MCF 10A (cell line): ENCODE results near the gene HYAL3. TPM values are rescaled to one million over a fixed set of nuclear protein-coding genes. Genes with fewer than 3 reads are reported as not detected.
A peak's percentile ranks its signal among the peaks of the same experiment; 100 is the strongest.

Experiments
- BruUV-seq: library from RNA; stranded (reverse); fragments of 400-500 nt; replicated peaks from 2 replicates; lab custom pipeline; 2021; lab: Mats Ljungman, UMichigan
- CTCF ChIA-PET: fragments of 300-600 bp; sonication (Branson Sonifier 250); formaldehyde crosslinking; extraction: SDS; loops from one replicate; lab custom pipeline; 2021; ENCODE audit warnings: antibody characterized with exemption, inconsistent platforms; lab: Yijun Ruan, JAX
- POLR2A ChIA-PET: fragments of 300-600, 350-650 bp; sonication (Branson Sonifier 250); formaldehyde crosslinking; extraction: SDS; loops from one replicate; lab custom pipeline; 2020; ENCODE audit warnings: antibody characterized with exemption, inconsistent platforms; lab: Yijun Ruan, JAX
- DNase-seq: peaks from one replicate; pipeline ENCODE4 v3.0.0-alpha.2; 2018; ENCODE audit not compliant: unreplicated experiment
- H3K27ac Mint-ChIP-seq: one replicate; pipeline ENCODE4 v1.8.0; 2022; ENCODE audit warnings: mild to moderate bottlenecking, low read depth, mixed read lengths; ENCODE audit not compliant: unreplicated experiment
- H3K27me3 Mint-ChIP-seq: one replicate; pipeline ENCODE4 v1.8.0; 2022; ENCODE audit warnings: mixed read lengths; ENCODE audit not compliant: insufficient read depth, unreplicated experiment
- H3K36me3 Mint-ChIP-seq: one replicate; pipeline ENCODE4 v1.8.0; 2022; ENCODE audit warnings: mild to moderate bottlenecking, moderate library complexity, mixed read lengths; ENCODE audit not compliant: insufficient read depth, unreplicated experiment
- H3K4me1 Mint-ChIP-seq: one replicate; pipeline ENCODE4 v1.8.0; 2022; ENCODE audit warnings: mixed read lengths; ENCODE audit not compliant: insufficient read depth, unreplicated experiment
- H3K4me3 Mint-ChIP-seq: one replicate; pipeline ENCODE4 v1.8.0; 2022; ENCODE audit warnings: mild to moderate bottlenecking, moderate library complexity, mixed read lengths; ENCODE audit not compliant: unreplicated experiment
- H3K9me3 Mint-ChIP-seq: one replicate; pipeline ENCODE4 v1.8.0; 2022; ENCODE audit warnings: mixed read lengths; ENCODE audit not compliant: unreplicated experiment
- CTCF ChIP-seq: fragments of 200-600 bp; IDR thresholded peaks from one replicate; pipeline ENCODE4 v1.8.0; 2022; ENCODE audit warnings: antibody characterized with exemption, mild to moderate bottlenecking; ENCODE audit not compliant: unreplicated experiment
- intact Hi-C: fragments of 100-400 bp; cut with micrococcal nuclease; formaldehyde crosslinking; loops from 2 replicates; pipeline ENCODE4 v1.14.1; 2022
- total RNA-seq: library from RNA; stranded (reverse); gene quantifications from 2 replicates; pipeline ENCODE4 v1.2.3, GENCODE V29; 2022

The HYAL3 gene
- total RNA-seq, 1 experiment from 2014 or later, result 2.3 TPM

GRCh38 chr3:50293079-50293801 is 6.0 kb downstream of the HYAL3 start:
- CTCF ChIA-PET, result interaction anchor here (0.8 to 6.2 kb wide), 3 partner anchors 9 to 46 kb away, joined by 4 to 38 read pairs (median 5); partner anchors contain the start of gene HYAL2
- no peaks in the 10 kb centered on the region for H3K9me3 Mint-ChIP-seq
- POLR2A ChIA-PET, result interaction anchor here (0.7 to 2.9 kb wide), 12 partner anchors 10 to 57 kb away, joined by 3 to 22 read pairs (median 12); partner anchors contain the start of genes GNAI2, HYAL2, LSMEM2 and TUSC2
- intact Hi-C loops, result no loop called here
- H3K4me1 Mint-ChIP-seq, result peaks cover 19% of the 10 kb centered on the region
- DNase-seq, result no peak
- BruUV-seq, result no TSS peak
- H3K36me3 Mint-ChIP-seq, result peaks cover 21% of the 10 kb centered on the region
- H3K27me3 Mint-ChIP-seq, result no peaks in the 10 kb centered on the region
- no peak for TF ChIP-seq CTCF
- peak overlapping the region; percentile 93 for H3K27ac Mint-ChIP-seq
- peak overlapping the region; percentile 96 for H3K4me3 Mint-ChIP-seq

- TF ChIP-seq CTCF, result no peak
- Mint-ChIP-seq H3K36me3 (peaks cover 27% of the 10 kb centered on the region), H3K27me3 (no peaks in the 10 kb centered on the region), H3K27ac (peak within 1 kb of the TSS; percentile 93), H3K4me3 (peak within 1 kb of the TSS; percentile 96), H3K9me3 (no peaks in the 10 kb centered on the region), H3K4me1 (peaks cover 14% of the 10 kb centered on the region)
- intact Hi-C loops, result no loop called here
- DNase-seq, result peak; percentile 97
- BruUV-seq, result TSS peak; percentile 77
- CTCF ChIA-PET, result interaction anchor here (0.7 to 6.2 kb wide), 6 partner anchors 8 to 100 kb away, joined by 3 to 38 read pairs (median 4); partner anchors contain the start of gene HYAL2
- POLR2A ChIA-PET, result interaction anchor here (0.6 to 2.9 kb wide), 28 partner anchors 9 to 1380 kb away, joined by 3 to 22 read pairs (median 4); partner anchors contain the start of genes CYB561D2, GNAI2, HYAL2 and KLHDC8B
Observed at GRCh38 chr3:50292159-50293078, 6.8 kb downstream of the HYAL3 start, which contains the start of gene IFRD2. Gene IFRD2 (minus strand): TSS chr3:50292429. CDS start chr3:50292274, 155 bp downstream.

- ChIA-PET CTCF (interaction anchor here (0.6 to 6.2 kb wide), 5 partner anchors 11 to 426 kb away, joined by 4 to 38 read pairs (median 6); partner anchors contain the start of genes GNAT1, HYAL2 and LSMEM2), POLR2A (interaction anchor here (0.9 kb wide), 2 partner anchors 9 to 36 kb away, joined by 3 to 4 read pairs; partner anchors contain the start of genes HYAL3 and NAA80)
- no peak for TF ChIP-seq CTCF
- no peaks in the 10 kb centered on the region for H3K27me3 Mint-ChIP-seq
- H3K4me3 Mint-ChIP-seq, result peak overlapping the region; percentile 16
- intact Hi-C loops, result no loop called here
- peaks cover 46% of the 10 kb centered on the region for H3K36me3 Mint-ChIP-seq
- H3K9me3 Mint-ChIP-seq, result no peaks in the 10 kb centered on the region
- H3K4me1 Mint-ChIP-seq, result peaks cover 14% of the 10 kb centered on the region
- no peak overlapping the region for H3K27ac Mint-ChIP-seq
- no TSS peak for BruUV-seq
- no peak for DNase-seq
Observed at GRCh38 chr3:50290161-50290641, 9.0 kb downstream of the HYAL3 start.
